Left hindlimb (tissue), 1 donor: ENCODE results near the gene CTNND2.
A peak's percentile ranks its signal among the peaks of the same experiment; 100 is the strongest.
"Not testable (repeated sequence)": the region's sequence is repeated elsewhere in the genome, so short reads cannot be mapped to it uniquely, and the experiment has no call there.

ENCODE experiments used
- DNase-seq: peaks from one replicate; pipeline ENCODE4 v3.0.0-alpha.2; 2018

Gene CTNND2

GRCh38 chr5:11656916-11657315 is 247.3 kb downstream of the CTNND2 start:
- DNase-seq = no peak

DNA sequence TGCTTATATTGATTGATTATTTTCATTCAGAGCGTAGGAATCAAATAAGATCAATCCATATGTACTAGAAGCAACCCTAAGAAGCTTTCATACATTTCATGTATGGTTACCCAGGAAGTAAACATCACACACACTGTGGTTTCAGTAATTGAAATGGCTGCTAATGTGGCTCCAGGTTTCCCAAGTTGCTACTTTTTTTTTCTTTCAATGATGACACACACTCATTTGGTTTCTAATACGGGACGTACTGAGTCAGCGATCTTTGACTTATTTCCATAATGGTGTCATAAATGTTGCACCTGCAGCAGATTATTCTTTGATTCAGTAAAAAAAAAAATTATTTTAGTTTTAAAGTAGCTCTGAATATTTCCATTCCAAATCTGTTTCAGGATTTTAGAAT is 248.6 kb downstream of the CTNND2 start:
- DNase-seq = no peak

DNA sequence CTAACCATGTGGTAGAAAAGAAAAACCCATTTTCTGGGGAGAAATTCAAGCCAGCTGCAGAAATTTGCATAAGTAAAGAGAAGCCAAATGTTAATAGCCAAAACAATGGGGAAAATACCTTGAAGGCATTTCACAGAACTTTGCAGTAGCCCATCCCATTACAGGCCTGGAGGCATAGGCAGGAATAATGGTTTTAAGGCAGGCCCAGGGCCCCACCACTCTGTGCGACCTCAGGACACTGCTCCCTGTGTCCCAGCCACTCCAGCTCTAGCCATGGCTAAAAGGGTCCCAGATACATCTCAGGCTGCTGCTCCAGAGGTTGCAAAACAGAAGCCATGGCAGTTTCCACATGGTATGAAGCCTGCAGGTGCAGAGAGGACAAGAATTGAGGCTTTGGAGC is 253.3 kb downstream of the CTNND2 start:
- DNase-seq = no peak

GRCh38 chr5:11646141-11646540 is 258.1 kb downstream of the CTNND2 start:
- no peak for DNase-seq

DNA sequence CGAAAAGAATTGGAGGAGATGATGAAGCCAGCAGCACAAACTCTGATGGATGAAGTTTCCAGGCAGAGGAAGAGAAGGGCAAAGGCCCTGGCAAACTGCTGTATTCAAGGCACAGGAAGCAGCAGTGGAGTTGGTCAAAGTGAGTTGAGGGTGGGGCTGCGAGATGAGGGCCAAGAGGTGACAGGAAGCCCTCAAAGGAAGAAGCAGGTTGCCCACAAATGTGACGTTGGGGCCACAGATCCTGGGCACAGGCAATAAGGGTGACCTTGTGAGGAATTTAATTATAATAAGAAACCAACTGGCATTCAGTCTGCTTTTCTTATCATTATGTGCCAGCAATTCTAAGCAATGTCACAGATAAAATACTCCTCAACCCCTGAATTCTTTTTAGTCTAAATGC is 261.8 kb downstream of the CTNND2 start:
- DNase-seq = no peak

DNA sequence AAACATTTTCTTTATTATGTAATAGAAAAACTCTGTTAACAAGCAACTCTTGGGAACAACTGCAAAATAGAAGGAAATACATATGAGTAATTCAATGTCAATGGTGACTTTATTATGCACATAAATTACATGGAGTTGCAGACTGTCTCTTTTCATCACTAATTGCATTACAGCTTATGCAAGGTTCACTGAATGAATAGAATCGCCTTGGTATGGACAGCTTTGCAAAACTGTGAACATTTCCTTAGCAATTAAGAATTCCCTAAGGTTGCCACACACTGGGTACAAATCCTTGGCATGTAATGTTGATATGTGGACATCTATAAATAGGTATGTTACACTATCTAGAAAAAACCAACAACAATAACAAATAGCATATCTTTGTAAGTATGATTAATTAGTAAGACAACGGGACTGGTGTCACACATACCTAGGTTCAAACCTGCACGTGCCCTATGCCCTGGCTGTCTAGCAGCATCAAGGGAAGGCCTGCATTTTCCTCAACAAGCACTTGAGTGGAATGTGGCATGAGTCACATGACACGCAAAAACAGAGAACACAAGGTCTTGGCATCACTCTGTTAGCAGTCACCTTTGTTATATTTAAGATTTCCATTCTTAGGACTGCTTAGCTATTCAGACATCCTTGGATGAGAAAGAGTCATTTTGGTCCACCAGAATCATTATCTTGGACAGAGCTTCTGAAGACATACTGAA is 263.9 kb downstream of the CTNND2 start:
- no peak for DNase-seq

DNA sequence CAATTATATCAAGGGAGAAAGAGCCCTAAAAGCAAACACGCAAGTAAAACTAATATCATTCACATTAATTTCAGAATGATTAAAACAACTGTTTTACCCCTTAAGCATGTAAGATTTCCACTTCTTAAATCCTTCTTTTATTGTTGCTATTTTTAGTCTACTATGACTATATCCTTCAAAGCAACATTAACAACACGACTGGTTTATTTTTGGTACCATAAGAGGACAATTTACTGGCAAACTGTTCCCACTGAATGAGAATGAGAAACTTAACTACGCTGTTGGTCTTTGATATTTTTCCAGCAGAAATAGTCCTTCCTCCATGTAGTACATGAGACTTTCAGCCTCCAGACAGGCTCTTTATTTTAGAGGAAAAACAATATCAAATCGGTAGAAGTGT is 281.5 kb downstream of the CTNND2 start:
- DNase-seq = no peak

DNA sequence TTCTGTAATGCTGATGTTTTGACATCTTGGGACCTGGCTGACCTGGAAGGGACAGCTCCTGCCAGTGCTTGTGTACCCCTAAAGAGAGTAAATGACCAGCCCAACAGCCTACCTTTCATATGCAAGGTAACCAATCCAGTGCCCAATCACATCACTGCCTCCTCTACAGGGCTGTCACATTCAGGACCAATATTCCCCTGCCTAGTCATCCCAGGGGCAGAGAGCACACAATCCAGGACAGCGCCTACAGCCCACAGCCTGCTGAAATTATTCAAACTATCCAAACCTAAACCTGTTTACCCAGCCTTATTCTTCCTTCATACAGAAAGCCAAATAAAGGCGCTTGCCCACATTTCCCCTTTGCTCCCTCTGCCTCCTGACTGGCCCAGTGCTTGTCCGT is 284.1 kb downstream of the CTNND2 start:
- DNase-seq = no peak

- DNase-seq = no peak
These were observed 284.8 kb downstream of the CTNND2 start for GRCh38 chr5:11619339-11620024.

DNA sequence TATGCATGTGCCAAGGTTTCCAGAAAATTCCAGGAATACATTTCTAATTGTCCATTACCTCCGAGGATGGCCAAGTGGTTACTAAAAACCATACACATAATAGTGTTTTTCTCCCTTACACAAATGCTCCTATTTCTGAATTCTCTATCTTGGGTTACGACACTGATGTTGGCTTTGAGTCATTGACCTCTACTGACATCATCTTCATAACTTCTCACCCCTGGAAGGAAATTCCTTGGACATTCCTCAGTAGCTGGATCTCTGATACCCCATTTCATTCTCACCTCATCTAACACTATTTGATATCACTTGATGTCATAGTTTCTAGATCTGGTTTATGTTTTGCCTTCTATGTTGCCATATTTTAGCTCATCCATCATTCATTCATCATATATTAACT is 287.2 kb downstream of the CTNND2 start:
- DNase-seq = no peak

DNA sequence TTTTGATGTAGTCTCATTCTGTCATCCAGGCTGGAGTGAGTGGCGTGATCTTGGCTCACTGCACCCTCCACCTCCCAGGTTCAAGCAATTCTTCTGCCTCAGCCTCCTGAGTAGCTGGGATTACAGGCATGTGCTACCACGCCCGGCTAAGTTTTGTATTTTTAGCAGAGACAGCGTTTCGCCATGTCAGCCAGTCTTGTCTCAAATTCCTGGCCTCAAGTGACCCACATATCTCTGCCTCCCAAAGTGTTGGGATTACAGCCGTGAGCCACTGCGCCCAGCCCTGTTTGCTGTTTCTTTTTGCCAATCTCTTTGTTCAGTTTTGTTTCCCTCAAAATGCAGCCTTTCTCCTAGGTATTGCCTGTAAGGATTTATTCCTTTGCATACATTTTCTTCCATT is 287.6 kb downstream of the CTNND2 start:
- not testable (repeated sequence) for DNase-seq

GRCh38 chr5:11611011-11611410 is 293.2 kb downstream of the CTNND2 start:
- no peak for DNase-seq

- DNase-seq = no peak
These were observed 294.5 kb downstream of the CTNND2 start for GRCh38 chr5:11609570-11610303.

DNA sequence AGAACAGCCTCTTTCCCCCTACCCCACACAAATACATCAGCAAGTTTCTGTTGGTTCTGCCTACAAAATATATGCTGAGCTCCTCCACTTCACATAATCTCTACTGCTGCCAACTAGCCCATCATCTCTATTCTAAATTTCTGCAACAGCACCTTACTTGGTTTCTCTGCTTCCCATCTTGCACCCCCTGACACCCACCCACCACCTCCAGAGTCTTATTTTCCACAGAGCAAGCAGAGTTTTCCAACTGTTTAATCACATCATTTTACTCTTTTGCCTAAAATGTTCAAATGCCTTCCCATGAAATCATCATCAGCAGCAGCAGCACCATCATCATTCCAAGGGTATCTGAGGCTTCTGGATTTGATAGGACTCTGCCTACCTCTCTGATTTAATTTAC is 295.7 kb downstream of the CTNND2 start:
- no peak for DNase-seq

- DNase-seq = no peak
These were observed 296.2 kb downstream of the CTNND2 start for GRCh38 chr5:11607944-11608483.

- DNase-seq = no peak
These were observed 301.9 kb downstream of the CTNND2 start for GRCh38 chr5:11602298-11602697.

GRCh38 chr5:11599499-11599898 is 304.7 kb downstream of the CTNND2 start:
- DNase-seq = no peak

DNA sequence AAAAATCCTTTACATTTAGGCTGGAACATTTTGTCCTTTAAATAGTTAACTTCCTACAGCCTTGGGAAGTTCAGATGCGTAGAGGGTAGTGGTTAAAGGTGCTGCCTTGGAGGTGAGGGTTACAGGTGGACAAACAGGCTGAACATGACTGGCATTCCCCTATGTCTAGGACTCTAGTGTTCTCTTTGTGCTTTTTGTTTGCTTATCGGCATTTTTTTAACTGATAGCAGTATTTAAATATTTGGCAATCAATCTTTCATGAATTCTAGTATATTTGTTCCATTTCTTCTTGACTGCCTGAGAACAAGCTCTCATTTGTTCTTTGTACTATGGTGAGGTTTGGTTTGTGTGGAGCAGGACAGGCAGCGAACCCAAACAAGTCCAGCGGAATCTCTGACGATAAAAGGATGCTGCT is 307.6 kb downstream of the CTNND2 start:
- DNase-seq = no peak

GRCh38 chr5:11596185-11596584 is 308.1 kb downstream of the CTNND2 start:
- no peak for DNase-seq

DNA sequence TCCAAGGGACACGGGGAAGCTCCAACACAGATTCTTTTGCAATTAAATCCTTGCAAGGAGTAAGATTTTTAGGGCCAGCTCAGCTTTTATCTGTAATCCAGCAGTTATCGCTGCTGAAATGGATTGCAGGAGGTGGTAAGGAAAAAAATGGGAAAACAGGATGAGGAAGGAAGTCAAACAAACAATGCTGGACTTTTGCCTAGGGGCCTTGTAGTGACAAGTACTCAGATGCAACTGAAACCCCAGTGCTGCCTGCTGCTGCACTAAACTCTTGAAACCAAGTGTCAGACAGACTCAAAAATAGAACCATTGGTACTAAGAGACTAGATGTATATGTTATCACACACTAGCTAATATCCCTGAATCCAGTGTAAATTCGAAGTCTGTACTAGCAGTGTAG is 309.2 kb downstream of the CTNND2 start:
- no peak for DNase-seq

DNA sequence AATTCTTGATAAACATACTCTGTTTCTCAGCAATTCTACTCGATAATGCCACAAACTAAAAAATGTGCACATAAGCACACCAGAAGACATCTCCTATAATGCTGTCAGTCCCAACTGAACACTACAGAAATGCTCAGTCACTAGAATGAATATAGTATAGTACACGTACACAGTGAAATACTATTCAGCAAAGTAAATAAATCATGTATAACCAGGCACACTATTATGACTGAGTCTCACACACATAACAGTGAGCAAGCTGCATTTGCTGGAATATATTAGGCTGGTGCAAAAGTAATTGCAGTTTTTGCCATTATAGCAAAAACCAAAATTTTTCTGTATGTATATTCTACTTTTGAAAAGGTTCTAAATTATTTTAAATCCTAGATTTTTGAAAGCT is 310.2 kb downstream of the CTNND2 start:
- DNase-seq = no peak

DNA sequence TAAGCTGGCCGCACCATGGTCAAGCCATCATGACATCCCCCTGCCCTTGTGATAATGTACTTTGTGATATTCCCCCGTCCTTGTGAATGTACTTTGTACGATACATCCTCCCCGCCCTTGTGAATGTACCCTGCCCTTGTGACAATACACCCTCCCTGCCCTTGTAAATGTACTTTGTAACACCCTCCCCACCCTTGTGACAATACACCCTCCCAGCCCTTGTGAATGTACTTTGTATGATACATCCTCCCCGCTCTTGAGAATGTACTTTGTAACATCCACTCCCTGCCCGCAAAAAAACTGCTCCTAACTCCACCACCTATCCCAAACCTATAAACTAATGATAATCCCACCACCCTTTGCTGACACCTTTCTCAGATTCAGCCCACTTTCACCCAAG is 313.8 kb downstream of the CTNND2 start:
- no peak for DNase-seq

- peak; percentile 51 for DNase-seq
These were observed 315.4 kb downstream of the CTNND2 start for GRCh38 chr5:11588803-11589202.

DNA sequence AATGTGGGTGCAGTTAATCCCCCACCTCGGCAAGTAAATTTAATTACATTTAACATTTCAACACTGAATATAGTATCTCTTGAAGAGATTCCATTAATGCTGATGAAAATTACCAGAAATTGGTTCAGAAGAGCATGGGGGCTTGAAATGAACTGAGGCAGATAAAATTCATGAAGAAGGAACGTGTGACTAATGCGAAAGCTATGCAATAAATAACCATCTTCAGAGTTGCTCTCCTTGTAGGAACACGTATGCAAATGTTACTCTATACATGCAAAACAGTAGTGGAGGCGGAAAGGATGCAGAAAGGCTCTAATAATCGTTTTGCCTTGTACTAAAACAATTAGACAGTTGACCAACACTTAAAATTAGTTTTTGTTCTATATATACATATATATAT is 320.2 kb downstream of the CTNND2 start:
- DNase-seq = no peak
